ENCODE results near the gene LIMD2. TPM values are rescaled to one million over a fixed set of nuclear protein-coding genes. Genes with fewer than 3 reads are reported as not detected.
A peak's percentile ranks its signal among the peaks of the same experiment; 100 is the strongest.

The LIMD2 gene
- total RNA-seq, 1 experiment from 2014 or later, result 93.5 TPM

GRCh38 chr17:63700528-63701455 lies 867 bp upstream of the LIMD2 start:
- Histone ChIP-seq H3K23ac (ENCODE audit: insufficient read length, low read depth, low read length) (no peak overlapping the region), H4K91ac (ENCODE audit: insufficient read length, low read depth, low read length) (no peak overlapping the region), H2BK5ac (ENCODE audit: insufficient read length, low read length) (no peak overlapping the region), H3K79me1 (ENCODE audit: insufficient read depth, low read depth, low read length, poor library complexity, severe bottlenecking) (no peaks in the 10 kb centered on the region), H3K4me1 (ENCODE audit: insufficient read depth, low read length) (no peaks in the 10 kb centered on the region; the same call in 1 of the 2 replicates), H4K8ac (replicated peaks; ENCODE audit: insufficient read length, low read depth, low read length) (no peak overlapping the region), H3K4ac (ENCODE audit: low read depth, low read length) (no peak overlapping the region; the same call in 1 of the 2 replicates), H3T11ph (ENCODE audit: low read length) (no peak overlapping the region), H2BK12ac (ENCODE audit: insufficient read length, low read depth, low read length) (no peak overlapping the region), H3K14ac (ENCODE audit: insufficient read depth, low read length) (peak overlapping the region; percentile 96), H2BK20ac (ENCODE audit: low read depth, low read length, poor library complexity, severe bottlenecking) (no peak overlapping the region), H3K23me2 (ENCODE audit: insufficient read length, low read depth, low read length, poor library complexity, severe bottlenecking) (peaks cover 20% of the 10 kb centered on the region), H3K79me2 (ENCODE audit: insufficient read depth, low read length) (no peaks in the 10 kb centered on the region), H3K56ac (ENCODE audit: insufficient read length, low read depth, low read length) (no peak overlapping the region), H4K5ac (ENCODE audit: insufficient read length, low read depth, low read length) (no peak overlapping the region), H3K9ac (ENCODE audit: extremely low read depth, insufficient read length, low read length) (peak overlapping the region; percentile 39), H3K9me3 (ENCODE audit: control insufficient read depth, low read depth, low read length) (no peaks in the 10 kb centered on the region), H3K18ac (ENCODE audit: insufficient read length, low read depth, low read length) (peak overlapping the region; percentile 65), H2AFZ (ENCODE audit: low read length) (no peak overlapping the region), H3K4me2 (ENCODE audit: insufficient read depth, insufficient read length, low read length) (peak overlapping the region; percentile 54), H3K27ac (ENCODE audit: insufficient read length, low read depth, low read length) (no peak overlapping the region), H2BK15ac (ENCODE audit: low read depth, low read length) (no peak overlapping the region), H3K27me3 (ENCODE audit: insufficient read depth, low read length) (no peaks in the 10 kb centered on the region), H4K20me1 (ENCODE audit: control insufficient read depth, insufficient read depth, insufficient read length) (no peaks in the 10 kb centered on the region), H2BK120ac (ENCODE audit: low read depth, low read length, poor library complexity, severe bottlenecking) (no peak overlapping the region), H2AK5ac (ENCODE audit: insufficient read length, low read length) (no peak overlapping the region)
- Mint-ChIP-seq H3K27me3 (ENCODE audit: low read depth) (peaks cover 5% of the 10 kb centered on the region), H3K27ac (no peak overlapping the region), H3K36me3 (ENCODE audit: insufficient read depth in 1 of 3, low read depth in 3 of 3) (peaks cover 4 to 46% (median 19%) of the 10 kb centered on the region in 3 experiments), H3K9me3 (no peaks in the 10 kb centered on the region), H3K4me1 (peaks cover 36 to 39% of the 10 kb centered on the region in 2 experiments), H3K4me3 (peak overlapping the region; percentile 59 to 77)
- TF ChIP-seq CTCF (conservative IDR thresholded peaks at IDR 0.05), result peak; percentile 45; the same call in 2 of the 3 replicates
- no CpG with 5 or more reads among the region's 88 CpGs for WGBS (ENCODE audit: extremely low coverage, insufficient read length, low lambda C conversion rate)
- peak; percentile 69 for DNase-seq
